ENCODE results near the gene CAMK2A.

DNA sequence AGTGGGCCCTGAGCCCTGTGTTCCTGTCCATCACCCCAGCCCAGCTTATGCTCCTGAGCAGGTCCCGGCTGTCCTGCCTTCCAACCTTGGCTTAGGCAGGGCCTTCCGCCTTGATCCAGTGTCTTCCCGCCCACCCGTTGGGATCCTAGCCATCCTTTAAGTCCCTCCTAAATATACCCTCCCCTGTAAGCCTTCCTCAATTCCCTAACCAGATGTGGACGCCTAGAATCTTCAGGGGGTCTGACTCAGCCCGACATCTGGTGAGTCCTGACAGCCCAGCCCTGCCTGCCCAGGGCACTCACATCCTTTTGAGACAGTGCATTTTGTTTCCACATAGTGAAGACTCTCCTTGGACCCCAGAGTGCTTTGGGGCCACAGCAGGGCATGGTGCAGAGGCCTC is 76.0 kb downstream of the CAMK2A start:
- TF ChIP-seq EZH2 (IDR thresholded peaks at IDR 0.05; ENCODE audit: insufficient read depth, poor library complexity, severe bottlenecking) (no peak), EZH2phosphoT487 (IDR thresholded peaks at IDR 0.05; ENCODE audit: insufficient read depth, low read depth) (no peak)
